ENCODE data around the gene PA2G4. TPM values are rescaled to one million over a fixed set of nuclear protein-coding genes. Genes with fewer than 3 reads are reported as not detected.

The PA2G4 gene
- polyA plus RNA-seq, 1 donor from 2014 or later = 115 TPM

DNA sequence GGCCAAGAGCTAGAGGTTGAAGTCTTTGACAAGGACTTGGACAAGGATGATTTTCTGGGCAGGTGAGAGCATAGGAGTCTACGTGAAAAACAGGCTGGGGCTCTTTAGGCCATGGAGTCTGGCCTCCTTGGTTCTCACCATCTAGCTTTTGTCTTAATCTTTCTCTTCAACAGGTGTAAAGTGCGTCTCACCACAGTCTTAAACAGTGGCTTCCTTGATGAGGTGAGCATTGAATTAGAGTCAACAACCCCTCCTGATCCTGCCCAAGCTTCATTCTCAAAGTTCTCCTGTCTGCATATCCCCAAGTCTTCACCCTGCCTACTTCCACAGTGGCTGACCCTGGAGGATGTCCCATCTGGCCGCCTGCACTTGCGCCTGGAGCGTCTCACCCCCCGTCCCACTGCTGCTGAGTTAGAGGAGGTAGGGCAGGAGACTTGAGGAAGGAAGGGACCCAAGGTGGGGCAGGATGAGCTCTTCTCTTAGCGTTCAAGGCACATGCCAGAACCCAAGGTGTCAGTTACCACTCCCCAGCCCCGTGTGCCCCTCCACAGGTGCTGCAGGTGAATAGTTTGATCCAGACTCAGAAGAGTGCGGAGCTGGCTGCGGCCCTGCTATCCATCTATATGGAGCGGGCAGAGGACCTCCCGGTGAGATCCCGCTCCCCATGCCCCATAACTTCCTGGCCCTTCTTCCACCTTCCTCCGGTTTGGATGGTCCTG, 33.7 kb downstream of the PA2G4 start:
- Histone ChIP-seq H3K79me2 (replicated peaks; ENCODE audit: insufficient read depth, low read length) (no peaks in the 10 kb centered on the region), H2AFZ (ENCODE audit: low read depth, low read length) (no peak overlapping the region), H3F3A (ENCODE audit: insufficient read depth, low read length, poor library complexity, severe bottlenecking) (no peaks in the 10 kb centered on the region), H3K4me3 (ENCODE audit: low read length) (no peak overlapping the region), H3K9me2 (ENCODE audit: insufficient read depth, low read length) (no peaks in the 10 kb centered on the region), H3K9ac (ENCODE audit: low read length) (no peak overlapping the region), H3K4me2 (ENCODE audit: low read length) (no peak overlapping the region), H3K27ac (ENCODE audit: low read length) (no peak overlapping the region), H3K9me3 (ENCODE audit: low read length) (no peaks in the 10 kb centered on the region), H3K36me3 (ENCODE audit: insufficient read depth, low read length) (no peaks in the 10 kb centered on the region), H4K20me1 (ENCODE audit: insufficient read depth) (no peaks in the 10 kb centered on the region), H3K27me3 (ENCODE audit: insufficient read depth, low read depth, low read length) (no peaks in the 10 kb centered on the region)
- no peak for TF ChIP-seq REST (IDR thresholded peaks at IDR 0.05; ENCODE audit: borderline replicate concordance)
- no peak for TF ChIP-seq EZH2 (IDR thresholded peaks at IDR 0.05; ENCODE audit: borderline replicate concordance, insufficient read depth, low read length, poor library complexity, severe bottlenecking)
- no peak for TF ChIP-seq RAD21 (conservative IDR thresholded peaks at IDR 0.05)
- TF ChIP-seq, protein P1, sequence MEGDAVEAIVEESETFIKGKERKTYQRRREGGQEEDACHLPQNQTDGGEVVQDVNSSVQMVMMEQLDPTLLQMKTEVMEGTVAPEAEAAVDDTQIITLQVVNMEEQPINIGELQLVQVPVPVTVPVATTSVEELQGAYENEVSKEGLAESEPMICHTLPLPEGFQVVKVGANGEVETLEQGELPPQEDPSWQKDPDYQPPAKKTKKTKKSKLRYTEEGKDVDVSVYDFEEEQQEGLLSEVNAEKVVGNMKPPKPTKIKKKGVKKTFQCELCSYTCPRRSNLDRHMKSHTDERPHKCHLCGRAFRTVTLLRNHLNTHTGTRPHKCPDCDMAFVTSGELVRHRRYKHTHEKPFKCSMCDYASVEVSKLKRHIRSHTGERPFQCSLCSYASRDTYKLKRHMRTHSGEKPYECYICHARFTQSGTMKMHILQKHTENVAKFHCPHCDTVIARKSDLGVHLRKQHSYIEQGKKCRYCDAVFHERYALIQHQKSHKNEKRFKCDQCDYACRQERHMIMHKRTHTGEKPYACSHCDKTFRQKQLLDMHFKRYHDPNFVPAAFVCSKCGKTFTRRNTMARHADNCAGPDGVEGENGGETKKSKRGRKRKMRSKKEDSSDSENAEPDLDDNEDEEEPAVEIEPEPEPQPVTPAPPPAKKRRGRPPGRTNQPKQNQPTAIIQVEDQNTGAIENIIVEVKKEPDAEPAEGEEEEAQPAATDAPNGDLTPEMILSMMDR (IDR thresholded peaks at IDR 0.05; ENCODE audit: poor library complexity, severe bottlenecking) = no peak
- TF ChIP-seq POLR2AphosphoS5 (IDR thresholded peaks at IDR 0.05) = no peak

- Histone ChIP-seq H3K9me3 (ENCODE audit: low read length) (no peaks in the 10 kb centered on the region), H3K9me2 (ENCODE audit: insufficient read depth, low read length) (no peaks in the 10 kb centered on the region), H3K9ac (ENCODE audit: low read length) (no peak overlapping the region), H3F3A (ENCODE audit: insufficient read depth, low read length, poor library complexity, severe bottlenecking) (no peaks in the 10 kb centered on the region), H3K27me3 (ENCODE audit: insufficient read depth, low read depth, low read length) (no peaks in the 10 kb centered on the region), H3K36me3 (ENCODE audit: insufficient read depth, low read length) (no peaks in the 10 kb centered on the region), H3K4me2 (ENCODE audit: low read length) (no peak overlapping the region), H2AFZ (ENCODE audit: low read depth, low read length) (no peak overlapping the region), H3K79me2 (replicated peaks; ENCODE audit: insufficient read depth, low read length) (no peaks in the 10 kb centered on the region), H3K4me3 (ENCODE audit: low read length) (no peak overlapping the region), H4K20me1 (ENCODE audit: insufficient read depth) (no peaks in the 10 kb centered on the region), H3K27ac (ENCODE audit: low read length) (no peak overlapping the region)
- no peak for TF ChIP-seq EZH2 (IDR thresholded peaks at IDR 0.05; ENCODE audit: borderline replicate concordance, insufficient read depth, low read length, poor library complexity, severe bottlenecking)
- TF ChIP-seq REST (IDR thresholded peaks at IDR 0.05; ENCODE audit: borderline replicate concordance) = no peak
- TF ChIP-seq EP300 (conservative IDR thresholded peaks at IDR 0.05; ENCODE audit: poor library complexity, severe bottlenecking) = no peak
- TF ChIP-seq MXI1 (conservative IDR thresholded peaks at IDR 0.05; ENCODE audit: poor library complexity, severe bottlenecking) = no peak
- TF ChIP-seq TAF1 (IDR thresholded peaks at IDR 0.05; ENCODE audit: low read depth) = no peak
- no peak for TF ChIP-seq SMC3 (conservative IDR thresholded peaks at IDR 0.05; ENCODE audit: poor library complexity)
- no peak for TF ChIP-seq POLR2AphosphoS5 (IDR thresholded peaks at IDR 0.05)
- TF ChIP-seq, protein P1 (IDR thresholded peaks at IDR 0.05; ENCODE audit: poor library complexity, severe bottlenecking) = no peak
These were observed 37.8 kb downstream of the PA2G4 start for GRCh38 chr12:56141946-56142784.

Data from neural cell (in vitro differentiated cells).